ENCODE measurements around the gene E4F1. TPM values are rescaled to one million over a fixed set of nuclear protein-coding genes. Genes with fewer than 3 reads are reported as not detected.

The E4F1 gene
- total and polyA plus RNA-seq, 10 of the 15 experiments (the other 5 are each of a cell fraction or from before 2014, with no cell fraction given), result 0.23 to 36.5 (median 14.5) TPM

- no peak overlapping the region for H3K4me3 ChIP-seq
- H3K9me3 ChIP-seq (replicated peaks; ENCODE audit: control insufficient read depth, insufficient read depth, low read length), result no peaks in the 10 kb centered on the region
- H3K36me3 ChIP-seq (ENCODE audit: control insufficient read depth in 2 of 2, insufficient read depth in 2 of 2, low read length in 1 of 2), result no peaks in the 10 kb centered on the region
- FAIRE-seq, result no peak
- no peaks in the 10 kb centered on the region; a peak in 1 of 4 replicates for H3K27me3 ChIP-seq (replicated peaks in 1 of 2; ENCODE audit: control insufficient read depth in 2 of 2, insufficient read depth in 2 of 2, low read length in 1 of 2)
- BruUV-seq (replicated peaks), result no TSS peak
- in situ Hi-C loops (cut with MboI) (no loop called here), intact Hi-C loops (cut with micrococcal nuclease; ENCODE audit: unreplicated experiment) (no loop called here)
- no peak overlapping the region for H3K4me2 ChIP-seq (ENCODE audit: control insufficient read depth, insufficient read depth)
- TF ChIP-seq CEBPZ (IDR thresholded peaks at IDR 0.05; ENCODE audit: low read depth, low read length), result no peak
- TF ChIP-seq RUNX3 (IDR thresholded peaks at IDR 0.05; ENCODE audit: low read length), result no peak
- no peak for TF ChIP-seq RB1 (IDR thresholded peaks at IDR 0.05; ENCODE audit: borderline replicate concordance)
- no peak for TF ChIP-seq CHD2 (IDR thresholded peaks at IDR 0.05; ENCODE audit: borderline replicate concordance, low read depth, low read length)
- TF ChIP-seq ZBED1 (IDR thresholded peaks at IDR 0.05; ENCODE audit: borderline replicate concordance), result no peak
- TF ChIP-seq EP300 (IDR thresholded peaks at IDR 0.05; ENCODE audit: borderline replicate concordance in 1 of 2, control insufficient read depth in 1 of 2, low read depth in 2 of 2, low read length in 2 of 2), result no peak
- no peak for TF ChIP-seq ZNF622 (IDR thresholded peaks at IDR 0.05)
- TF ChIP-seq EZH2 (IDR thresholded peaks at IDR 0.05; ENCODE audit: borderline replicate concordance, control insufficient read depth, low read depth, low read length), result no peak
- TF ChIP-seq RELA (IDR thresholded peaks at IDR 0.05; ENCODE audit: borderline replicate concordance, partially characterized antibody), result no peak
- no peak for TF ChIP-seq PKNOX1 (IDR thresholded peaks at IDR 0.05)
- CTCF ChIA-PET, result no interaction called here
- no peak for DNase-seq (ENCODE audit: low read depth, low spot score)
- H4K20me1 ChIP-seq (ENCODE audit: control insufficient read depth, insufficient read depth), result no peaks in the 10 kb centered on the region
- no peak overlapping the region for H3K9ac ChIP-seq (ENCODE audit: control insufficient read depth, insufficient read depth, low read length)
- no peak overlapping the region for H3K27ac ChIP-seq (ENCODE audit: control insufficient read depth, insufficient read depth)
- RAD21 ChIA-PET (ENCODE audit: unreplicated experiment), result no interaction called here
- no peaks in the 10 kb centered on the region for H3K4me1 ChIP-seq (ENCODE audit: control insufficient read depth, insufficient read depth, low read length)
- SMC1A ChIA-PET (ENCODE audit: uncharacterized antibody, unreplicated experiment), result no interaction called here
- ATAC-seq, result no peak
- no peaks in the 10 kb centered on the region for H3K79me2 ChIP-seq (ENCODE audit: control insufficient read depth, insufficient read depth, low read length)
- POLR2A ChIA-PET, result no interaction called here
- 78% methylated on average over 19 of the region's 19 CpGs for WGBS (ENCODE audit: insufficient coverage, insufficient replicate concordance, low lambda C conversion rate, missing lambda C conversion rate)
- H2AFZ ChIP-seq (ENCODE audit: control insufficient read depth, low read depth, low read length), result no peak overlapping the region
These were observed 39.0 kb upstream of the E4F1 start for GRCh38 chr16:2184346-2184745.
